Fibroblast of pulmonary artery (primary cell): ENCODE results near the gene SCN1A.

Source experiments
- DNase-seq: peaks from one replicate; pipeline ENCODE4 v3.0.0-alpha.2; 2010; ENCODE audit warnings: low read depth
- H3K4me3 ChIP-seq: replicated peaks from 2 replicates; pipeline ENCODE4 v1.5.1; 2011; ENCODE audit warnings: low read depth, mild to moderate bottlenecking, control low read depth, low read length, moderate library complexity
- CTCF ChIP-seq: IDR thresholded peaks from 2 replicates; pipeline ENCODE4 v1.5.1; 2011; ENCODE audit warnings: mild to moderate bottlenecking, control low read depth, low read length, inconsistent platforms; ENCODE audit errors: missing control alignments

Gene SCN1A

DNA sequence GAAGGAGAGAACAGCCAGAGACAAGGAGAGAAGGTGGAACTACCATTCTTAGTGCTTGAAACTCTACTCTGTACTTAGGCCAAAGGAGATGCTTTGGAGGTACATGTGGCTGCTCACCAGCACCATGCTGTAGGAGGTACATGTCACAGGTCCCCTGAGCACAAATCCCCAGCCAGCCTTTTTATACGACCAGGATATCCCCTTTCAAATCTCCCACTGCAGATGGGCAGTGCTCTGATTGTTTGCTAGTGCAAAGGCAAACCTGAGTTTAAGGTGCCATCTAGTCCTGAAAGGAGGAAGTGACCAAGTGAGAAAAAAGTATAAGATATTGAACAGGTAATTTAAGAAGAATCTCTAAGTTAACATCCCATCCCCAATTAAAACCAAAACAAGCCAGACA lies 157.2 kb downstream of the SCN1A start:
- H3K4me3 ChIP-seq: no peak overlapping the region
- TF ChIP-seq CTCF: no peak
- DNase-seq: no peak

DNA sequence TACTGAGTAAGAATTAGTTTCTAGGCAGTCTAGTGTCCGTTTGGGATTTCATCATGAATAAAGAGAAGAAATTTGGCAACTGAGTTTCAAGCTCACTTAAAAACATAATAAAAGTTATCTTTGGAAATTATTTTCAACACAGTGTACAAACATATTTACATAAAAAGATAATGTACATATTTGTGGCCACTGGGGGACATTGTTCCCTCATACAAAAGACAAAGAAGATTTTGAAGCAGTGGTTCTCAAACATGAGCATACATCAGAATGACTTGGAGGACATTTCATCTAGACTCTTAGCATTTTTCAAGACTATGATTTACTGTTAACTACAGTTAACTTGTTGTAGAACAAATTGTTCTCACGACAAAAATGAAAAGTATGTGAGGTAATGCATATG lies 158.6 kb downstream of the SCN1A start:
- DNase-seq: peak; percentile 19
- TF ChIP-seq CTCF: no peak
- no peak overlapping the region for H3K4me3 ChIP-seq

GRCh38 chr2:165967746-165968145 lies 160.1 kb downstream of the SCN1A start:
- H3K4me3 ChIP-seq: no peak overlapping the region
- TF ChIP-seq CTCF: no peak
- DNase-seq: no peak

DNA sequence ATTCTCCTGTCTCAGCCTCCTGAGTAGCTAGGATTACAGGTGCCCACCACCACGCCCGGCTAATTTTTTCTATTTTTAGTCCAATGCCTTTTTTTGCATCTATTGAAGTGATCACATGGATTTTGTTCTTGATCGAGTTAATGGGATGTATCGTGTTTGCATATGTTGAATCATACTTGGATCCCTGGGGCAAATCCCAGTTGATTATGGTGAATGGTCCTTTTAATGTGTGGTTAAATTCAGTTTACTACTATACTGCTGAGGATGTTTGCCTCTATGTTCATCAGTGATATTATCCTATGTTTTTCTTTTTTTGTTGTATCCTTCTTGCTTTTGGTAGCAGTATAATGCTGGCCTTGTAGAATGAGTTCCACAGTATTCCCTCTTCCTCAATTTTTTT lies 166.0 kb downstream of the SCN1A start:
- TF ChIP-seq CTCF: no peak
- no peak overlapping the region for H3K4me3 ChIP-seq
- no peak for DNase-seq

GRCh38 chr2:165959371-165959770 lies 168.4 kb downstream of the SCN1A start:
- no peak for DNase-seq
- H3K4me3 ChIP-seq: no peak overlapping the region
- TF ChIP-seq CTCF: no peak

DNA sequence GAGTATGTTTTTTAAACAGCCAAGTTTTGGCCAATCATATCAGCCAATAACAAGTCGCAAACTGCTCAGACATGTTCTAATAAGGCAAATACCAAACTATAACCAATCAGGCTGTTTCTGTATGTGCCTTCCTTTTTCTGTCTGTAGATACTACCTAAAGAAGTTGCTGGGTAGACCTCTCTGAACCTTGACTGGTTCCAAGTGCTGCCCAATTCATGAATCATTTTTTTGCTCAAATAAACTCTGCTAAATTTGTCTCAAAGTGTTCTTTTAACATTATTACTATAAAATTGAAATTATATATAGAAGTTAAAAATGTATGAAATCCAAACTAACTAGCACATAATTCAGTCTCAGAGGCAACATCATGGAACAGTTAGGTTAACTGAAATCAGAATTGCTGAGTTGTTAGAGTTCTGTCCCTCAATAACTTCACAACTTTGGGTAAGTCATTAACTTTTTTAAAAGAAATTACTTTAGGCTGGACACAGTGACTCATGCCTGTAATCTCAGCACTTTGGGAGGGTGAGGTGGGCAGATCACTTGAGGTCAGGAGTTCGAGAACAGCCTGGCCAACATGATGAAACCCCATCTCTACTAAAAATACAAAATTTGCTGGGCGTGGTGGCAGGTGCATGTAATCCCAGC lies 169.4 kb downstream of the SCN1A start:
- TF ChIP-seq CTCF: no peak
- DNase-seq: no peak
- H3K4me3 ChIP-seq: no peak overlapping the region

DNA sequence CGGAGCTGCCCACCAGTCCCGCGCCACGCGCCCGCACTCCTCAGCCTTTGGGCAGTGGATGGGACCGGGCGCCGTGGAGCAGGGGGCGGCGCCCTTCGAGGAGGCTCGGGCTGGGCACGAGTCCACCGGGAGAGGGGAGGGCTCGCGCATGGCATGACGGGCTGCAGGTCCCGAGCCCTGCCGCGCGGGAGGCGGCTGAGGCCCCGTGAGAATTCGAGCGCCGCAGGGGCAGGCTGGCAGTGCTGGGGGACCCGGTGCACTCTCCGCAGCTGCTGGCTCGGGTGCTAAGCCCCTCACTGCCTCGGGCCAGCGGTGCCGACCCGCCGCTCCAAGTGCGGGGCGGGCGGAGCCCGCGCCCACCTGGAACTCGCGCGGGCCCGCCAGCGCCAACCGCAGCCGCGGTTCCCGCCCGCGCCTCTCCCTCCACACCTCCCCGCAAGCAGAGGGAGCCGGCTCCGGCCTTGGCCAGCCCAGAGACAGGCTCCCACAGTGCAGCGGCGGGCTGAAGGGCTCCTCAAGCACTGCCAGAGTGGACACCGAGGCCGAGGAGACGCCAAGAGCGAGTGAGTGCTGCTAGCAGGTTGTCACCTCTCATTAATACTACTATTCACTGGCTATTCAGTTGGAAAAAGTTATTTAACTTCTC lies 170.7 kb downstream of the SCN1A start:
- H3K4me3 ChIP-seq: no peak overlapping the region
- DNase-seq: no peak
- no peak for TF ChIP-seq CTCF
